ENCODE measurements around the gene AKAP9. TPM values are rescaled to one million over a fixed set of nuclear protein-coding genes. Genes with fewer than 3 reads are reported as not detected.
"Not testable (repeated sequence)": the region's sequence is repeated elsewhere in the genome, so short reads cannot be mapped to it uniquely, and the experiment has no call there.

Gene AKAP9
- total RNA-seq = 10 to 100 TPM; 21.8 to 23.6 TPM

- no peaks in the 10 kb centered on the region for H3K9me3 Mint-ChIP-seq
- peak; percentile 92 for DNase-seq
- peaks cover 33% of the 10 kb centered on the region for H3K4me1 Mint-ChIP-seq
- peak within 1 kb of the TSS; percentile 90 for H3K27ac Mint-ChIP-seq
- H3K36me3 Mint-ChIP-seq = peaks cover 2% of the 10 kb centered on the region
- H3K4me3 Mint-ChIP-seq = peak within 1 kb of the TSS; percentile 90
- no peaks in the 10 kb centered on the region for H3K27me3 Mint-ChIP-seq
Measured at GRCh38 chr7:91940572-91941341, at the start of gene AKAP9. Gene AKAP9, plus strand, starts transcription at chr7:91940862. Its CDS starts 238 bp downstream, at chr7:91941100.

- H3K4me3 Mint-ChIP-seq = no peak overlapping the region
- peaks cover 3% of the 10 kb centered on the region for H3K36me3 Mint-ChIP-seq
- H3K27ac Mint-ChIP-seq = no peak overlapping the region
- peaks cover under 1% of the 10 kb centered on the region for H3K9me3 Mint-ChIP-seq
- H3K4me1 Mint-ChIP-seq = no peaks in the 10 kb centered on the region
- H3K27me3 Mint-ChIP-seq = peaks cover 10% of the 10 kb centered on the region
- no peak for DNase-seq
Measured at GRCh38 chr7:91892099-91892705, 48.5 kb upstream of the AKAP9 start.

GRCh38 chr7:91892821-91893340 is 47.8 kb upstream of the AKAP9 start:
- no peak overlapping the region for H3K4me3 Mint-ChIP-seq
- H3K9me3 Mint-ChIP-seq = no peaks in the 10 kb centered on the region
- H3K27me3 Mint-ChIP-seq = peaks cover 10% of the 10 kb centered on the region
- no peak overlapping the region for H3K27ac Mint-ChIP-seq
- peaks cover 3% of the 10 kb centered on the region for H3K36me3 Mint-ChIP-seq
- H3K4me1 Mint-ChIP-seq = no peaks in the 10 kb centered on the region
- DNase-seq = no peak

GRCh38 chr7:91893699-91894098 is 47.0 kb upstream of the AKAP9 start:
- not testable (repeated sequence) for H3K9me3 Mint-ChIP-seq, H3K4me1 Mint-ChIP-seq, H3K27ac Mint-ChIP-seq, DNase-seq, H3K4me3 Mint-ChIP-seq, H3K36me3 Mint-ChIP-seq
- H3K27me3 Mint-ChIP-seq = peaks cover 10% of the 10 kb centered on the region

- H3K9me3 Mint-ChIP-seq = no peaks in the 10 kb centered on the region
Measured at GRCh38 chr7:91894781-91895480, 45.7 kb upstream of the AKAP9 start.

GRCh38 chr7:91898240-91898992 is 42.2 kb upstream of the AKAP9 start:
- Mint-ChIP-seq H3K27ac (no peak overlapping the region), H3K9me3 (no peaks in the 10 kb centered on the region), H3K4me3 (no peak overlapping the region), H3K36me3 (no peaks in the 10 kb centered on the region), H3K4me1 (no peaks in the 10 kb centered on the region), H3K27me3 (peaks cover 6% of the 10 kb centered on the region)
- DNase-seq = no peak

More at GRCh38 chr7:91894781-91895480, 45.7 kb upstream of the AKAP9 start:
- Mint-ChIP-seq H3K27ac (no peak overlapping the region), H3K4me1 (no peaks in the 10 kb centered on the region), H3K27me3 (peaks cover 10% of the 10 kb centered on the region), H3K36me3 (no peaks in the 10 kb centered on the region), H3K4me3 (no peak overlapping the region)
- DNase-seq = no peak

- no peak overlapping the region for H3K4me3 Mint-ChIP-seq
- no peaks in the 10 kb centered on the region for H3K36me3 Mint-ChIP-seq
- H3K27me3 Mint-ChIP-seq = peaks cover 3% of the 10 kb centered on the region
- no peak overlapping the region for H3K27ac Mint-ChIP-seq
- no peak for DNase-seq
- no peaks in the 10 kb centered on the region for H3K9me3 Mint-ChIP-seq
- H3K4me1 Mint-ChIP-seq = no peaks in the 10 kb centered on the region
Measured at GRCh38 chr7:91899563-91899962, 41.1 kb upstream of the AKAP9 start.

GRCh38 chr7:91910171-91910570 is 30.5 kb upstream of the AKAP9 start:
- no peaks in the 10 kb centered on the region for H3K4me1 Mint-ChIP-seq
- H3K27ac Mint-ChIP-seq = no peak overlapping the region
- H3K4me3 Mint-ChIP-seq = no peak overlapping the region
- H3K9me3 Mint-ChIP-seq = peaks cover 1% of the 10 kb centered on the region
- peaks cover 14% of the 10 kb centered on the region for H3K27me3 Mint-ChIP-seq
- no peak for DNase-seq
- no peaks in the 10 kb centered on the region for H3K36me3 Mint-ChIP-seq

- DNase-seq = no peak
- no peak overlapping the region for H3K4me3 Mint-ChIP-seq
Measured at GRCh38 chr7:91911121-91911520, 29.5 kb upstream of the AKAP9 start.

GRCh38 chr7:91912494-91912893 is 28.2 kb upstream of the AKAP9 start:
- Mint-ChIP-seq H3K4me1 (peaks cover 2% of the 10 kb centered on the region), H3K4me3 (no peak overlapping the region), H3K9me3 (peaks cover 1% of the 10 kb centered on the region), H3K27ac (no peak overlapping the region), H3K36me3 (no peaks in the 10 kb centered on the region), H3K27me3 (peaks cover 18% of the 10 kb centered on the region)
- DNase-seq = no peak

More at GRCh38 chr7:91911121-91911520, 29.5 kb upstream of the AKAP9 start:
- Mint-ChIP-seq H3K27me3 (peaks cover 14% of the 10 kb centered on the region), H3K4me1 (peaks cover 2% of the 10 kb centered on the region), H3K9me3 (peaks cover 1% of the 10 kb centered on the region), H3K27ac (no peak overlapping the region), H3K36me3 (no peaks in the 10 kb centered on the region)

- Mint-ChIP-seq H3K27me3 (peaks cover 18% of the 10 kb centered on the region), H3K27ac (no peak overlapping the region), H3K4me3 (no peak overlapping the region)
Measured at GRCh38 chr7:91913612-91914011, 27.1 kb upstream of the AKAP9 start.

GRCh38 chr7:91915401-91916050 is 25.1 kb upstream of the AKAP9 start:
- Mint-ChIP-seq H3K27me3 (peaks cover 12% of the 10 kb centered on the region), H3K27ac (no peak overlapping the region), H3K36me3 (no peaks in the 10 kb centered on the region), H3K4me3 (no peak overlapping the region), H3K9me3 (no peaks in the 10 kb centered on the region), H3K4me1 (peaks cover 2% of the 10 kb centered on the region)
- DNase-seq = no peak

More at GRCh38 chr7:91913612-91914011, 27.1 kb upstream of the AKAP9 start:
- H3K9me3 Mint-ChIP-seq = no peaks in the 10 kb centered on the region
- DNase-seq = no peak
- peaks cover 2% of the 10 kb centered on the region for H3K4me1 Mint-ChIP-seq
- H3K36me3 Mint-ChIP-seq = no peaks in the 10 kb centered on the region

GRCh38 chr7:91916051-91916440 is 24.6 kb upstream of the AKAP9 start:
- no peaks in the 10 kb centered on the region for H3K36me3 Mint-ChIP-seq
- DNase-seq = no peak
- peaks cover 12% of the 10 kb centered on the region for H3K27me3 Mint-ChIP-seq
- no peak overlapping the region for H3K27ac Mint-ChIP-seq
- H3K9me3 Mint-ChIP-seq = no peaks in the 10 kb centered on the region
- peaks cover 2% of the 10 kb centered on the region for H3K4me1 Mint-ChIP-seq
- H3K4me3 Mint-ChIP-seq = no peak overlapping the region

- H3K36me3 Mint-ChIP-seq = no peaks in the 10 kb centered on the region
- H3K9me3 Mint-ChIP-seq = no peaks in the 10 kb centered on the region
- H3K27ac Mint-ChIP-seq = no peak overlapping the region
- DNase-seq = no peak
- no peak overlapping the region for H3K4me3 Mint-ChIP-seq
- peaks cover 2% of the 10 kb centered on the region for H3K4me1 Mint-ChIP-seq
- peaks cover 12% of the 10 kb centered on the region for H3K27me3 Mint-ChIP-seq
Measured at GRCh38 chr7:91918356-91918755, 22.3 kb upstream of the AKAP9 start.
